Cardiac muscle cell (in vitro differentiated cells and primary cell): ENCODE data around the gene LNX2. TPM values are rescaled to one million over a fixed set of nuclear protein-coding genes. Genes with fewer than 3 reads are reported as not detected.

ENCODE experiments used
- DNase-seq, 2 donors: peaks; one replicate each; pipeline versions ENCODE4 v3.0.0 to v3.0.0-alpha.2; 2010 to 2017; ENCODE audit warnings: low read depth in 1 of 2, low spot score in 1 of 2
- H3K27ac ChIP-seq: fragments of 200-600 bp; sonication (generic); 2 replicates; pipeline ENCODE4 v1.5.1; 2016
- H3K27me3 ChIP-seq: fragments of 200-600 bp; sonication (generic); 2 replicates; pipeline ENCODE4 v1.6.0; 2016; ENCODE audit warnings: control low read depth
- H3K36me3 ChIP-seq: fragments of 200-600 bp; sonication (generic); 2 replicates; pipeline ENCODE4 v1.5.1; 2016; ENCODE audit warnings: control low read depth
- H3K4me1 ChIP-seq: fragments of 200-600 bp; sonication (generic); 2 replicates; pipeline ENCODE4 v1.8.1; 2017; ENCODE audit warnings: low read depth, mild to moderate bottlenecking, mixed run types
- H3K4me3 ChIP-seq: fragments of 200-600 bp; sonication (generic); 2 replicates; pipeline ENCODE4 v1.5.1; 2016; ENCODE audit warnings: mild to moderate bottlenecking
- H3K9me3 ChIP-seq: fragments of 200-600 bp; sonication (generic); 2 replicates; pipeline ENCODE4 v1.5.1; 2017; ENCODE audit warnings: low read depth, mild to moderate bottlenecking, control low read depth
- CTCF ChIP-seq: IDR thresholded peaks from 2 replicates; pipeline ENCODE4 v1.5.1; 2012; ENCODE audit warnings: low read depth, mild to moderate bottlenecking, low read length
- polyA plus RNA-seq: library from polyadenylated mRNA; unstranded; fragments of >200 nt; fragmentation: Nextera tagmentation; extraction: Ambion mirVana; gene quantifications from 2 replicates; pipeline ENCODE4 v1.2.1, GENCODE V29; 2016
- total RNA-seq: library from RNA; depleted of rRNA; stranded (reverse); fragments of >200 nt; gene quantifications from 2 replicates; pipeline ENCODE4 v1.2.3, GENCODE V29; 2016

LNX2 gene
- total and polyA plus RNA-seq, 2 experiments from 2014 or later = 7.1 to 11.6 TPM

- Histone ChIP-seq H3K27ac (no peak overlapping the region), H3K4me3 (no peak overlapping the region), H3K9me3 (no peaks in the 10 kb centered on the region), H3K27me3 (no peaks in the 10 kb centered on the region), H3K4me1 (peaks cover 22% of the 10 kb centered on the region), H3K36me3 (peaks cover 23% of the 10 kb centered on the region)
- DNase-seq = peak in 1 of 2 donors; percentile 3
- no peak for TF ChIP-seq CTCF
Measured at GRCh38 chr13:27549406-27549981, 70.8 kb downstream of the LNX2 start.

- Histone ChIP-seq H3K9me3 (no peaks in the 10 kb centered on the region), H3K27ac (no peak overlapping the region), H3K4me1 (no peaks in the 10 kb centered on the region), H3K4me3 (no peak overlapping the region), H3K36me3 (no peaks in the 10 kb centered on the region), H3K27me3 (no peaks in the 10 kb centered on the region)
- TF ChIP-seq CTCF = no peak
- no peak for DNase-seq
Measured at GRCh38 chr13:27542220-27542619, 78.1 kb downstream of the LNX2 start.

GRCh38 chr13:27541386-27541785 lies 78.9 kb downstream of the LNX2 start:
- no peak for DNase-seq
- Histone ChIP-seq H3K27me3 (no peaks in the 10 kb centered on the region), H3K4me3 (no peak overlapping the region), H3K4me1 (no peaks in the 10 kb centered on the region), H3K9me3 (no peaks in the 10 kb centered on the region), H3K36me3 (no peaks in the 10 kb centered on the region), H3K27ac (no peak overlapping the region)
- no peak for TF ChIP-seq CTCF

GRCh38 chr13:27536361-27537101 lies 83.8 kb downstream of the LNX2 start:
- no peaks in the 10 kb centered on the region for H3K9me3 ChIP-seq
- DNase-seq = no peak
- H3K36me3 ChIP-seq = no peaks in the 10 kb centered on the region
- H3K27ac ChIP-seq = no peak overlapping the region
- TF ChIP-seq CTCF = no peak
- no peaks in the 10 kb centered on the region for H3K27me3 ChIP-seq
- no peaks in the 10 kb centered on the region for H3K4me1 ChIP-seq
- no peak overlapping the region for H3K4me3 ChIP-seq

GRCh38 chr13:27535546-27535945 lies 84.8 kb downstream of the LNX2 start:
- no peak for DNase-seq
- H3K27me3 ChIP-seq = no peaks in the 10 kb centered on the region

More at GRCh38 chr13:27535546-27535945, 84.8 kb downstream of the LNX2 start:
- H3K9me3 ChIP-seq = no peaks in the 10 kb centered on the region
- no peaks in the 10 kb centered on the region for H3K36me3 ChIP-seq
- H3K27ac ChIP-seq = no peak overlapping the region
- no peak overlapping the region for H3K4me3 ChIP-seq
- H3K4me1 ChIP-seq = no peaks in the 10 kb centered on the region
- TF ChIP-seq CTCF = no peak
